Activated naive CD8-positive, alpha-beta T cell (primary cell): ENCODE data around the gene UBE2Q2.

ENCODE experiments used
- H3K27ac Mint-ChIP-seq: one replicate; pipeline ENCODE4 v1.8.0; 2021; ENCODE audit warnings: mixed read lengths
- H3K27me3 Mint-ChIP-seq: one replicate; pipeline ENCODE4 v1.8.0; 2021; ENCODE audit warnings: mixed read lengths
- H3K36me3 Mint-ChIP-seq: one replicate; pipeline ENCODE4 v1.8.0; 2021; ENCODE audit warnings: mixed read lengths
- H3K4me1 Mint-ChIP-seq: one replicate; pipeline ENCODE4 v1.8.0; 2021; ENCODE audit warnings: low read depth, mixed read lengths
- H3K4me3 Mint-ChIP-seq: one replicate; pipeline ENCODE4 v1.8.0; 2021; ENCODE audit warnings: mild to moderate bottlenecking, mixed read lengths
- H3K9me3 Mint-ChIP-seq: one replicate; pipeline ENCODE4 v1.8.0; 2021; ENCODE audit warnings: low read depth, mixed read lengths

Gene UBE2Q2

DNA sequence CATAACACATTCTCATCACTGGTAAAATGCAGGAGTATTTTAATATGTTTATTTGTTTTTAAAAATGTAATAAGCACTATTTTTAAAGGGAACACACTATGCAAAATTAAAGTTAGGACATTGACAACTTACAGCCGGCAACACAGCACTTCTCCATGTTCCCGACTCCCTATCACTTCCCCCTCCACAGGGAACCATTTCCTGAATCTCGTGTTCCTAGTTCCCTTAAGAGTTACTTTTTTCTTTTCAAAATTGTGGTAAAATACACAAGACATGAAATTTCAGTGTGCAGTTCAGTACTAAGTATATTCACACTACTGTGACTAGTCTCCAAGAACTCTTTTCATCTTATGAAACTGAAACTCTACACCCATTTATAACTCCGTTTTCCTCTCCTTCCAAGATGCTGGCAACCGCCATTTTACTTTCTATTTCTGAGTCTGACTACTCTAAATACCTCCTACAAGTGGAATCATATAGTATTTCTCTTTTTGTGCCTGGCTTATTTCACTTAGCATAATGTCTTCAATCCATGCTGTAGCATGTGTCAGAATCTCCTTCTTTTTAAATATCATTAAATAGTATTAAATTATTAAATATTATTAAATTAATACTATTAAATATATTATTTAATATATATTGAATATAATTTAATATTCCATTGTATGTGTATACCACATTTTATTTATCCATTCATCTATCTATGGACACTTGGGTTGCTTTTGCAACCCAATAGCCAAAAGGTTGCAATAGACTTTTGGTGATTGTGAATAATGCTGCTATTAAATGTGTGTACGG is 25.9 kb upstream of the UBE2Q2 start:
- H3K36me3 Mint-ChIP-seq, result no peaks in the 10 kb centered on the region
- no peak overlapping the region for H3K27ac Mint-ChIP-seq
- no peaks in the 10 kb centered on the region for H3K27me3 Mint-ChIP-seq
- H3K9me3 Mint-ChIP-seq, result no peaks in the 10 kb centered on the region
- H3K4me1 Mint-ChIP-seq, result peaks cover 6% of the 10 kb centered on the region
- no peak overlapping the region for H3K4me3 Mint-ChIP-seq

DNA sequence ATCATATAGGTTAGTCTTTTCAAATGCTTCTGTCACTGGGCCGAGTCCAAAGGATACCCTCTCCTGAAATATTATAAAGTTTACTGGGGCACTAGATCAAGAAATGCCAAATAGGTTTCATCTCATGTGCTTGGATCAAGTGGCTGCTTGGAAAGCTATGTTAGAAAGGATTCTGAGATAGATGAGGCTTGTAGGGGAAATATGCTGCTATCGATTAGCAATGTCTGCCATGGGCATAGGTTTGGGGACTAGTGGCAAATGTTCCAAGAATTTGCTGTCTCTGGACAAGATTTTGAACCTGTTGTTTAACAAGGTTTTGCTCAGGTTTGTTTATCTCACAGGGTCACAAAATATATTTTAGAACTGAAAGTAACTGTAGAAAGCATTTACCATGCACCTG is 23.0 kb upstream of the UBE2Q2 start:
- H3K27me3 Mint-ChIP-seq, result no peaks in the 10 kb centered on the region
- H3K36me3 Mint-ChIP-seq, result no peaks in the 10 kb centered on the region
- H3K9me3 Mint-ChIP-seq, result no peaks in the 10 kb centered on the region
- peaks cover 6% of the 10 kb centered on the region for H3K4me1 Mint-ChIP-seq
- H3K27ac Mint-ChIP-seq, result no peak overlapping the region
- no peak overlapping the region for H3K4me3 Mint-ChIP-seq

DNA sequence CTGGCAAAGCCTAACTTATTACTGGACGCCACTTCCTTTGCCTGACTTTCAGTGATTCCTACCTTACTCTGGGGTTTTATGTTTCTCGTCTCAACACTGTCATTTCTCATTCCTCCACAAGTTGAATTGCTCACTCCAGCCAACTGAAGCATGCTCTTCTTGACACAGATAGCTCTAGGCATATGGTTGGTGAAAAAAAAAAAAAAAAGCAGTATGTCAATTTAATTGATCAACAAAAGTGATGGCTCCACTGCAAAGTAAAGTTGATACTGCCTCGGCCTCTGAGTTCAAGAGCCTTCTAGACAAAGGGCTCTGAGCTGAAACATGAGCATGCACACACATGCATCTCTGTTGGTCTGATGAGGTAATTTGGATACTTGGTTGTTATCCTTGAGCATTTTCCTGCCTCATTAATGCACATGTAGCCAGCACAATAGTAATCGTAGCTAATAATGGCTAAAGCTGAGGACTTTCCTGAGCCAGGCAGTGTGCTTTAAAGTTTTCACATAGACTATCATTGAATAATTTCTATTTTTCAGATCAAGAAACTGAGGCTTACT is 21.4 kb upstream of the UBE2Q2 start:
- Mint-ChIP-seq H3K36me3 (no peaks in the 10 kb centered on the region), H3K27me3 (no peaks in the 10 kb centered on the region), H3K4me3 (no peak overlapping the region), H3K27ac (no peak overlapping the region), H3K9me3 (no peaks in the 10 kb centered on the region), H3K4me1 (peaks cover 4% of the 10 kb centered on the region)

DNA sequence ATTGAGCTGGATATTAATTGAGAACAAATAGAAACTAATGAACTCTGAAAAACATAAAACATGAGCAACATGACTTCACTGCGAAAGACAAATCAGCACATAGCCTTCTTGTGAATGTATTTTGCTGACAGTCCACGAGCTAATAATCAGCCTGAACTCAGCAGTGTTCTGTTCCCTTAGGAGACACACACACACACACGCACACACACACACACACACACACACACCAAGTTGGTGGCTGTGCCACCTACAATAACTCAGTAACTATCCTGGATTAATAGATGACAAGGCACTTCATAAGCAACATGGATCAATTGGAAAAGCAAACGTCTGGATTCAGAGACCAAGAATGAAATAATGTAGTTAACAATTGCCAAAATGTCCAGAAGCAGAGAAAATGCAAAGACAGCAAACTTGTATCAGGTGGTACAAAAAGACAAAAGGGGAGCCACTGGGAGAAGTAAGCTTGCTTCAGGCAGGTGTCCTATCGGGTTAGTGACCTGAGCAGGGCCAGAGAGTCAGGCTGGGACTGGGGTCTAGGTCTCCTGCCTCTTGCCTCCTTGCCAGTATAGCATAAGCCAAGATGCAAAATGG is 20.5 kb upstream of the UBE2Q2 start:
- Mint-ChIP-seq H3K27me3 (no peaks in the 10 kb centered on the region), H3K27ac (no peak overlapping the region), H3K4me1 (no peaks in the 10 kb centered on the region), H3K9me3 (no peaks in the 10 kb centered on the region), H3K36me3 (no peaks in the 10 kb centered on the region), H3K4me3 (no peak overlapping the region)

DNA sequence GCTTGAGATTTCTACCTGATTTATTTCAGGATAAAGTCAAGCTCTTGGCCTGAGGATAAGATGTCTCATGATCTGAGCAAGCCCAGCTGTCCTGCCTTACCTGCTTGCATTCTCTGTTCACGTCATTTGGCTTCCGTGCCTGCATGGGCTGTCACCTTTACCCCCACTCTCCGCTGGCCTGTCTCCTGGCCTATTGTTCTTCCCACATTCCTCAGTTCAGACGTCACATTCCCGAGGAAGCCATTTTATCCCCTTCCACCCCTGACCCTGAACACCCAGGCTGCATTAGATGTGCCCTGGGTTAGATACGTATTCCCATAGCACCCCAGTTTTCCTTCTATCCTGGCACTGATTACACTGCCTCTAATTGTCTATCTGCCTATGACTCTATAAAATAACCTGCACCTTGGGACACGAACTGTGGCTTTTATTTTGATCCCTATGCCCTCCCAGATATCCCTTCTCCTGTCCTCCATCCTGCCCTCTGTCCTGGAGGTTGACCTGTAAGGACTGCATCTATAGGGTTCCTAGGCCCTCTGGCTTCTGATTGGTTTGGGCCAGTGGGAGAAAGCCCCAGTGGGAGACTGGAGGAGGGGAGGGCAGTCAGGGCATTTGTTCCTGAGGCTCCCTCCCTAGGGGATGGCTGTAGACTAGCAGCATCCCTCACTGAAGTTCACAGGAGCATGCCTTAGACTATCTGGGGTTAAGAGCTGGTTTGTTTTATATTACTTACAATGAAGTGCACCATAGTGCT is 19.2 kb upstream of the UBE2Q2 start:
- Mint-ChIP-seq H3K4me1 (no peaks in the 10 kb centered on the region), H3K27ac (no peak overlapping the region), H3K36me3 (no peaks in the 10 kb centered on the region), H3K4me3 (no peak overlapping the region), H3K27me3 (no peaks in the 10 kb centered on the region), H3K9me3 (no peaks in the 10 kb centered on the region)

DNA sequence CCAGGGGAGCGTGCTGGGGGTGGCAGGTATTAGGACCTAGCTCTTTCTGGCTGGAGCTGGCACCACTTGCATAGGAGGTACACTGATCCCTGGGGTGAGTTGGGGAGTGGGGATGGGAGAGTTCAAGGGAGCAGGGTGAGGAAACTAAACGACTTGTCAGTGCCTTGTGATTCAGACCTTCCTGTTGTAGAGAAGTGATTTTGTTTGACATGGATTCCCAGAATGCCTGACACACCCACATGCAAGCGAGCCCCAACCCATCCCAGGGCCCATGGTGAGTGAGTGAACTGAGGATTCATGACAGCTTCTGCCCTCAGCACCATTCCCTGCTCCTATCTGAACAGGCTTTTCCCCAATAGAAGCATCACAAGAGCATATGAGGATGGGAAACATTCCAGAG is 15.6 kb upstream of the UBE2Q2 start:
- no peaks in the 10 kb centered on the region for H3K27me3 Mint-ChIP-seq
- H3K4me1 Mint-ChIP-seq, result no peaks in the 10 kb centered on the region
- H3K4me3 Mint-ChIP-seq, result no peak overlapping the region
- H3K36me3 Mint-ChIP-seq, result no peaks in the 10 kb centered on the region
- no peak overlapping the region for H3K27ac Mint-ChIP-seq
- H3K9me3 Mint-ChIP-seq, result no peaks in the 10 kb centered on the region

DNA sequence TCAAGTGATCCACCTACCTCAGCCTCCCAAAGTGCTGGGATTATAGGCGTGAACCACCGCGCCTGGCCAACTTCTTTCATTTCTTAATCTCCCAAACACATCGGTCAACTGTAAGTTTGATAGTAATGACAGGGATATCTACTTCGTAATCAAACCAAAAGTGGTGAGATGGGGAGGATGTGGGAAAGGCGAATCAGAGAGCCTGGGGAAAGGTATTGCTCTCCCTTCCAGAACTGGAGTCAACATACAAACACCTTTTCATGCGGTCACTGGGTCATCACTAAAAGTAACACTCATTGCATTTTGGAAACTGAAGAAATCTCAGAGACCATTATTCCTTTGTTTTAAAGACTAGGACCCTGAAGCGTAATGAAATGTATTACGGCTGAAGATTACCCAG is 14.8 kb upstream of the UBE2Q2 start:
- Mint-ChIP-seq H3K27me3 (no peaks in the 10 kb centered on the region), H3K4me3 (no peak overlapping the region), H3K36me3 (no peaks in the 10 kb centered on the region), H3K9me3 (no peaks in the 10 kb centered on the region), H3K27ac (no peak overlapping the region), H3K4me1 (no peaks in the 10 kb centered on the region)

DNA sequence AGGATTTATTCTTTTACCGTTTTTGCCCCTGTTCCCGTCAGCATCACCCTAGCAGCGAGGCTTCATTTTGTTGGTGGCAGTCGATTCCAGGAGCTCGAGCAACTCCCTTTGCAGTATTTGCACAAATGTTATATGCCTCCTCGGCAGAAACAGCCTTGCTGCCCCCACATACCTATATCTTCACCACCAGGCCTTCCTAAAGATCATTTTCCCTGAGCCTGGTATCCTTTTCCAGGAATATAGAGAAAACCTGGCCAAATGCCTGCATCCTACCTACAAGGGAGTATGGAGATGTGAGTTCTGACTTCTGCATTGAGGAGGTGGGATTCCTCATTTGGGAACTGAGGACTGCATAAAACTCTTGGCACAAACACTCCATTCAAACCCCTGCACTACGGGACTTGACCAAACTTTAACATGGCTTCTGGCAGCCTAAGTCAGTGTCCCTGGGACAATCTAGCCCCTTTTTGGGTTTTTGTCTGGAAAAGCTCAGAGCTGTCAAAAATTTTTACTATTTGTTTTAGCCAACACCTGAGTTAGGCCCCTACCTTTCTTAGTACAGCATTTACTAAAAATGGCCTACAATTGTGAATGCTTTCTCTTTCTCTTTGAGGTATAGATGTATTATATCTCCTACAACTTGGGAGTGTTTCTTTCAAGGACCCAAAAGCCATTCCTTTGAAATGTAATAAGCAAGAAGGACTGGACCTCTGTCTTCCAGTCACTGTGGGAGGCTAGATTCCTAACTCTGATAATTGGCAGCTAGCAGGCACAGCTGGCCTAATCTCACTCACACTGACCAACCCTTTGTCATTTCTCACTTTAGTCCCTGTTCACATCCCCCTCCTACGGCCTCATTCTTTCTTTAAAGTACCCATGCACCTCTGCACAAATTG is 12.1 kb upstream of the UBE2Q2 start:
- Mint-ChIP-seq H3K27me3 (no peaks in the 10 kb centered on the region), H3K9me3 (no peaks in the 10 kb centered on the region), H3K27ac (no peak overlapping the region), H3K36me3 (no peaks in the 10 kb centered on the region), H3K4me1 (no peaks in the 10 kb centered on the region), H3K4me3 (no peak overlapping the region)

DNA sequence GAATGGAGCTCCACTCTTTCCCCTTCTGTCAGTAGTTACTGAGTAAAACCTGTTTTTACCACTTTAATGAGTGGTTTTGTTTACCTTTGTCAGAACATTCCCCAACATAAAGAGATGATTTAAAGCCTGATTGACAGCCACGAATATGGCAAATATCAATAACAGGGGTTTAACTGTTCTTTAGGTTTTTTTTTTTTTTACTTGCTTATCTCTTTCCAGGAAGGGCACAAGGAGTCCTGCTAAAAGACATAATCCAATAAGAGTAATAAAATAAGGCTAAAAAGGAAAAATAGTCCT is 11.5 kb upstream of the UBE2Q2 start:
- Mint-ChIP-seq H3K4me1 (no peaks in the 10 kb centered on the region), H3K27ac (no peak overlapping the region), H3K9me3 (no peaks in the 10 kb centered on the region), H3K36me3 (no peaks in the 10 kb centered on the region), H3K27me3 (no peaks in the 10 kb centered on the region), H3K4me3 (no peak overlapping the region)

DNA sequence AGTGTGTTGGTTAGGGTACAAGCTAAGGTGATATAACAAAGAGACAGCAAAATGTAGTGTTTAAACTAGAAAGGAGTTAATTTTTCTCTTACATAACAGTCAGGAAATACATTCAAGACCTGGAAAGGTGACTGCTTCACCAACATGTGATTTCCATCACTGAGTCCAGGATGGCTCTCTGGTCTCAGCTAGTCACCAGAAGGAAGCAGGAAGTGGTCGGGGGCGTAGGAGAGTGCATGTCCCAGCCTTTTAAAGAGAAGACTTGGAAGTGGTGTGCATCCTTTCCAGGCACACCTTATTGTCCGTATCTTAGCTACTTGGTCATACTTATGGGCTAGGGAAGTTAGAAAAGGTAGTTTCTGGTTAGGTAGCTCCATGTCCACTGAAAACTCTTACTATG is 11.1 kb upstream of the UBE2Q2 start:
- Mint-ChIP-seq H3K4me3 (no peak overlapping the region), H3K4me1 (no peaks in the 10 kb centered on the region), H3K27ac (no peak overlapping the region)

DNA sequence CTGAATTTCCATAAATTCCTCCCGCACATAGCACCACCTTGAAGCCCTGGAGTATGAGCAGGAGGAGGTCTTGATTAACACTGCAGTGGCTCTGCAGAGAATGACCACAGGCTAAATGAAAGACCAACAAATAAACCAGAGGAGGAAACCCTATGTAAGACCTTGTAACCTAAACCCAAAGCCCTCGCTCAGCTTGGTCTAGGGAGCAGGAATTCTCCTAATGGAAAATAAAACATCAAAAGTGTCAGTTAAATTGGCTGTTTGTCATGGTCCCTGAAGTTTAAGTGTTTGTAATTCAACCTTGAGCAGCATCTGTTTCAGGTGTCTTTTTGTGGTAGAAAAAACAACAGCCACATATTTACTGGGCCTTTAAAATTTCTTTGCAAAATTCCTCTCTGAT is 9.2 kb upstream of the UBE2Q2 start:
- Mint-ChIP-seq H3K4me1 (no peaks in the 10 kb centered on the region), H3K36me3 (no peaks in the 10 kb centered on the region), H3K27me3 (no peaks in the 10 kb centered on the region), H3K27ac (no peak overlapping the region), H3K4me3 (no peak overlapping the region), H3K9me3 (no peaks in the 10 kb centered on the region)

More for the DNA sequence above, 11.1 kb upstream of the UBE2Q2 start:
- Mint-ChIP-seq H3K9me3 (no peaks in the 10 kb centered on the region), H3K27me3 (no peaks in the 10 kb centered on the region), H3K36me3 (no peaks in the 10 kb centered on the region)

DNA sequence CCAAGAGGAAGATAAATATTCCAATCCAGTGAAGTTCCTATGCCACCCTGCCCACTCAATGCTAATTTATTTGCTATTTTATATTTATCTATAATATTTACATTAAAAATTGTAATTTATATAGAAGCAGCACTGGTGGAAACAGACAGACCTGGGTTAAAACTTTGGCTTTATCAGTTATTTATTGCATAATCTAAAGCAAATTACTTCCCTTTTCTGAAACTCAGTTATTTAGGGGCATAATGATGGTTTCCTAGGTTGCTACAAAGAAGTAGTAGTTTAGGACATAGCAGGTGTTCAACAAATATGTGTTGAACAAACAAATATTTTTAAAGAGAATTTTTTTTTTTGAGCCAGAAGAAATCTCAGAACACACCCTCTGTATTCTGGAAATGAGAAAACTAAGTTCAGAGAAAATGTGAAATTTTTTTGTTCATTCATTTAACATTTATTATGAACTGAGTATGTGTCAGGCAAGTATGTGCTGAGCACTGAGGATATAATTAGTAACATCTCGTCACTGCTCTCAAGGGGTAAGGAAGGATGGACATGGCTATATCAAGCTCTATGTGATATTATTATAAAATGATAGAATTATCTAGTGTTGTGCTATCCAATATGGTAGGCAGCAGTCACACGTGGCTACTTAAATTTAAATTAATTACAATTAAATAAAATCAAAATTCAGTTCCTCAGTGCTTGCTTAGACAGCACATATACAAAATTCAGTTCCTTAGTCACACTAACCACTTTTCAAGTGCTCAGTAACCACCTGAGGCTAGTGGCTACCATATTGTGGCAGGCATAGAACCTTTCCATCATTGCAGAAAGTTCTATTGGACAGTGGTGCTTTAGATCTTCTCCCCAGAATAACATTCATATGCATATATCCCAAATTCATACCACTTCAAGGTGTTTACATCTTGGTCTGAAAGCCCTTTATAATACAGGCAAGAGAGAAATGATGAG is 7.0 kb upstream of the UBE2Q2 start:
- H3K36me3 Mint-ChIP-seq, result no peaks in the 10 kb centered on the region
- no peak overlapping the region for H3K27ac Mint-ChIP-seq
- H3K9me3 Mint-ChIP-seq, result no peaks in the 10 kb centered on the region
- H3K4me1 Mint-ChIP-seq, result no peaks in the 10 kb centered on the region
- no peak overlapping the region for H3K4me3 Mint-ChIP-seq
- no peaks in the 10 kb centered on the region for H3K27me3 Mint-ChIP-seq

DNA sequence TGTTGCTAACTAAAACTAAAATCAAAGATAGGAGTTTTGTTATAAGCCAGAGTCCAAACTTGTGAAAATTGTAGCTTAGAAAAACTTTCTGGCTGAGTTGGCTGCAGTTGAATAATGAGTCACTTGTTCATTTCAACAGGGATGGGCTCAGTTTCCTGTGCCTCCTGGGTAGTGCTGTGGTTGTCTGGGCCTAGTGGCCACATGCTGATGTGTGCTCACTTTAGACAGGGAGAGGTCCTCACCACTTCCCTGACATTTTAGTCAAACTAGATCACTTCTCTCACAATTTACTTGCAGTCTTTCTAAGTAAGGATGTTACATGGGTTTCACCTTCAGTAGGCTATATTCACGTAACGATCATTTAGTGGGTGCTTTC is 6.3 kb upstream of the UBE2Q2 start:
- Mint-ChIP-seq H3K36me3 (no peaks in the 10 kb centered on the region), H3K27ac (no peak overlapping the region), H3K4me1 (no peaks in the 10 kb centered on the region), H3K27me3 (no peaks in the 10 kb centered on the region), H3K9me3 (no peaks in the 10 kb centered on the region), H3K4me3 (no peak overlapping the region)

DNA sequence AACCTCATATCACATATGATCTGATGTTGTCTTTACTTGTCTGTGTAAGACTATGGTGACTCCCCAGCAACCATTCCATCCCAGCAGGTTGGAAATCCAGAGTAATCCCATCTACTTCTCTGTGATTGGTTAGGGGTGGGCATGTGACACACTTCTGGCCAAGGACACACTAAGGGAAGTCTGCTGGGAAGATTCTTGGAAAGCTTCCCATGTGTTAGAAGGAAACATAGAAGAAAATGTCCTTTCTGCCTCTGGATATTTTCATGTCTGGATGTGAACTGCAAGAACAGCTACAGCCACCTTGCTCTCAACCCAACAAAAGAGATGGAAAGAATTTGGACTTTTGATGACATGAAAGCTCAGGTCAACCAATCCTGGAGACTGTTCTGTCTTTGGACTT is 2.6 kb upstream of the UBE2Q2 start:
- Mint-ChIP-seq H3K36me3 (no peaks in the 10 kb centered on the region), H3K27me3 (no peaks in the 10 kb centered on the region), H3K27ac (no peak overlapping the region), H3K4me3 (no peak overlapping the region), H3K4me1 (peaks cover 18% of the 10 kb centered on the region), H3K9me3 (no peaks in the 10 kb centered on the region)
